K562 (cell line): ENCODE results near the gene SCAF11. TPM values are rescaled to one million over a fixed set of nuclear protein-coding genes. Genes with fewer than 3 reads are reported as not detected.

Experiments used
- BCOR ChIP-seq: fragments of 450-650 bp; IDR thresholded peaks from 2 replicates; pipeline ENCODE4 v1.6.1; 2016
- CCAR2 ChIP-seq: fragments of 200-400 bp; formaldehyde crosslinking; IDR thresholded peaks from 2 replicates; pipeline ENCODE4 v1.6.1; 2017; ENCODE audit warnings: mild to moderate bottlenecking, low read depth, low read length
- MAFF ChIP-seq: IDR thresholded peaks from 2 replicates; pipeline ENCODE4 v1.6.1; 2012; ENCODE audit warnings: low read length, improper control_type of control experiment
- RNF2 ChIP-seq: sonication (generic); IDR thresholded peaks from 2 replicates; pipeline ENCODE4 v1.6.1; 2016
- SMAD3 ChIP-seq: fragments of 450-650 bp; formaldehyde crosslinking; conservative IDR thresholded peaks from 2 replicates; pipeline ENCODE4 v1.4.0; 2020; ENCODE audit warnings: mild to moderate bottlenecking
- SREBF2 ChIP-seq: sonication (generic); formaldehyde crosslinking; IDR thresholded peaks from 2 replicates; pipeline ENCODE4 v1.4.0; 2020; ENCODE audit warnings: mild to moderate bottlenecking, missing genetic modification reagents
- TAF7 ChIP-seq: fragments of 450-650 bp; IDR thresholded peaks from 2 replicates; pipeline ENCODE4 v1.6.1; 2016; ENCODE audit warnings: missing genetic modification characterization, missing compliant biosample characterization
- TCFL5 ChIP-seq: fragments of 250-450 bp; sonication (Bioruptor Pico); conservative IDR thresholded peaks from 2 replicates; pipeline ENCODE4 v1.6.1; 2021; ENCODE audit warnings: mild to moderate bottlenecking, moderate library complexity, matching md5 sums
- ZNF586 ChIP-seq: fragments of 450-650 bp; formaldehyde crosslinking; conservative IDR thresholded peaks from 2 replicates; pipeline ENCODE4 v1.4.0; 2020; ENCODE audit warnings: mild to moderate bottlenecking, moderate library complexity
- ZNF76 ChIP-seq: fragments of 250-450 bp; sonication (Bioruptor Pico); IDR thresholded peaks from 2 replicates; pipeline ENCODE4 v1.4.0; 2020; ENCODE audit warnings: mild to moderate bottlenecking, moderate library complexity, borderline replicate concordance
- ZSCAN32 ChIP-seq: fragments of 450-650 bp; formaldehyde crosslinking; IDR thresholded peaks from 2 replicates; pipeline ENCODE4 v1.4.0; 2020; ENCODE audit warnings: mild to moderate bottlenecking, moderate library complexity
- polyA plus RNA-seq, 8 experiments: library from polyadenylated mRNA; depleted of rRNA in 4 of 8; stranded (reverse) in 5 of 8; unstranded in 3 of 8; fragments of >200 nt; fragmentation: Nextera tagmentation in 2 of 8; fragmentation: Illumina TruSeq in 1 of 8; extraction: Ambion mirVana in 2 of 8; extraction: Trizol in 1 of 8; gene quantifications; 2 replicates each; pipeline versions ENCODE4 v1.2.1 to v1.2.3, GENCODE V29; 2011 to 2014; ENCODE audit warnings: inconsistent platforms in 1 of 8, missing spikeins in 1 of 8
- total RNA-seq, 7 experiments: library from RNA; depleted of rRNA in 6 of 7; stranded (reverse); fragments of >200 nt in 6 of 7; fragmentation: Illumina TruSeq in 2 of 7; extraction: Trizol in 2 of 7; gene quantifications; 2 replicates each; pipeline versions ENCODE4 v1.2.1 to v1.2.3, GENCODE V29; 2011 to 2021; ENCODE audit warnings: low replicate concordance in 1 of 7
- TF ChIP-seq, protein P1 (sequence below): fragments of 150-350 bp; conservative IDR thresholded peaks from 2 replicates; pipeline ENCODE4 v1.6.1; 2014; ENCODE audit warnings: low read length
- TF ChIP-seq, protein P2 (sequence below): sonication (generic); formaldehyde crosslinking; IDR thresholded peaks from 2 replicates; pipeline ENCODE4 v1.8.0; 2022; ENCODE audit warnings: missing genetic modification reagents, mild to moderate bottlenecking, moderate library complexity, borderline replicate concordance
- TF ChIP-seq, protein P3 (sequence below): fragments of 450-650 bp; IDR thresholded peaks from 2 replicates; pipeline ENCODE4 v1.6.1; 2017; ENCODE audit warnings: mild to moderate bottlenecking, moderate library complexity
- TF ChIP-seq, protein P4 (sequence below), 2 experiments: fragments of 450-650 bp; IDR thresholded peaks; 2 replicates each; pipeline ENCODE4 v1.6.1; 2016; ENCODE audit warnings: mild to moderate bottlenecking in 2 of 2, borderline replicate concordance in 1 of 2, low read depth in 1 of 2, moderate library complexity in 1 of 2

Gene SCAF11
- total and polyA plus RNA-seq, 9 of the 15 experiments (the other 6 are each of a cell fraction or from before 2014, with no cell fraction given): 30.4 to 119 (median 80.0) TPM

DNA sequence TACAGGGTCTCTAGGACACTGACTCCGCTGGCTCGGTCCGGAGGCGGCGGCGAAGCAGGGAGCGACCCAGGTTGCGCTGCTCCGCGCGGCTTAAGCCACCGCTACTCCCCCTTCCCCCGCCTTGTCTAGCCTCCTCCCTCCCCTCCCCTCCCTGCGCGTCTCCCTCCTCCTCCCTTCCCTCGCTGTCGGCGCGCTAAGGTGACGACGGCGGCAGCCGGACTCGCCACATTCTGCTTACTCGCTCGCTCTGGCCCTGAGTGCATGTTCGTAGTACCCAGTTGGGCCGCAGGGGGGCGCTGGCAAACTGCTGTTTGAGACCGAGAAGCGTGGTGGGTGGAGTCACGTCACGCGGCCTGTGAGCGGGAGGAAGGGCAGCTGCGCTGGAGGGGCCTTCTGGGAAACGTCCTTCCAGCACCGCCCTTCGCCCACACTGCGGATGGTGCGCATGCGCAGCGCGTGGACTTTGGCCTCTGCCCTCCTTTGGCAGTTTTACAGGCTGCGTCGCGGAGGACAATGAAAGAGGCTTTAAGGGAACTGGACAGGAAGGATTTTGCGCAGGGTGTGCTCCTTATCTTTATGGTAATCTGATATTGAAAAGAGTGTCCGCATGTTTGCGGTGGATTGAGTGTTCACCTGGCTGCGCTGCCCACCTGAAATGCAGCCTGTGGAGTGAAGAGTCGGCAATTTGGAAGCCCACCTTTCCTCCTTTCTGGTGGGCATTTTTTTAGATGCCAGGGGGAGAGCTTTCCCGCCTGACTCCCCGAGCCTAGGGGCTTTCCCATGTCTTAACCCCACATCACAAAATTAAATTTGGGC is at the start of gene SCAF11 (continued):
- TF ChIP-seq, protein P1, sequence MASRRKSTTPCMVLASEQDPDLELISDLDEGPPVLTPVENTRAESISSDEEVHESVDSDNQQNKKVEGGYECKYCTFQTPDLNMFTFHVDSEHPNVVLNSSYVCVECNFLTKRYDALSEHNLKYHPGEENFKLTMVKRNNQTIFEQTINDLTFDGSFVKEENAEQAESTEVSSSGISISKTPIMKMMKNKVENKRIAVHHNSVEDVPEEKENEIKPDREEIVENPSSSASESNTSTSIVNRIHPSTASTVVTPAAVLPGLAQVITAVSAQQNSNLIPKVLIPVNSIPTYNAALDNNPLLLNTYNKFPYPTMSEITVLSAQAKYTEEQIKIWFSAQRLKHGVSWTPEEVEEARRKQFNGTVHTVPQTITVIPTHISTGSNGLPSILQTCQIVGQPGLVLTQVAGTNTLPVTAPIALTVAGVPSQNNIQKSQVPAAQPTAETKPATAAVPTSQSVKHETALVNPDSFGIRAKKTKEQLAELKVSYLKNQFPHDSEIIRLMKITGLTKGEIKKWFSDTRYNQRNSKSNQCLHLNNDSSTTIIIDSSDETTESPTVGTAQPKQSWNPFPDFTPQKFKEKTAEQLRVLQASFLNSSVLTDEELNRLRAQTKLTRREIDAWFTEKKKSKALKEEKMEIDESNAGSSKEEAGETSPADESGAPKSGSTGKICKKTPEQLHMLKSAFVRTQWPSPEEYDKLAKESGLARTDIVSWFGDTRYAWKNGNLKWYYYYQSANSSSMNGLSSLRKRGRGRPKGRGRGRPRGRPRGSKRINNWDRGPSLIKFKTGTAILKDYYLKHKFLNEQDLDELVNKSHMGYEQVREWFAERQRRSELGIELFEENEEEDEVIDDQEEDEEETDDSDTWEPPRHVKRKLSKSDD: no peak
- no peak for TF ChIP-seq ZNF76 (CRISPR knock-in tag)
- no peak for TF ChIP-seq ZSCAN32 (CRISPR knock-in tag)
- TF ChIP-seq CCAR2: no peak
- no peak for TF ChIP-seq ZNF586 (CRISPR knock-in tag)
- TF ChIP-seq RNF2: peak; percentile 93
- TF ChIP-seq, protein P2, sequence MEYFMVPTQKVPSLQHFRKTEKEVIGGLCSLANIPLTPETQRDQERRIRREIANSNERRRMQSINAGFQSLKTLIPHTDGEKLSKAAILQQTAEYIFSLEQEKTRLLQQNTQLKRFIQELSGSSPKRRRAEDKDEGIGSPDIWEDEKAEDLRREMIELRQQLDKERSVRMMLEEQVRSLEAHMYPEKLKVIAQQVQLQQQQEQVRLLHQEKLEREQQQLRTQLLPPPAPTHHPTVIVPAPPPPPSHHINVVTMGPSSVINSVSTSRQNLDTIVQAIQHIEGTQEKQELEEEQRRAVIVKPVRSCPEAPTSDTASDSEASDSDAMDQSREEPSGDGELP (CRISPR knock-in tag): peak; percentile 96
- TF ChIP-seq, protein P3, sequence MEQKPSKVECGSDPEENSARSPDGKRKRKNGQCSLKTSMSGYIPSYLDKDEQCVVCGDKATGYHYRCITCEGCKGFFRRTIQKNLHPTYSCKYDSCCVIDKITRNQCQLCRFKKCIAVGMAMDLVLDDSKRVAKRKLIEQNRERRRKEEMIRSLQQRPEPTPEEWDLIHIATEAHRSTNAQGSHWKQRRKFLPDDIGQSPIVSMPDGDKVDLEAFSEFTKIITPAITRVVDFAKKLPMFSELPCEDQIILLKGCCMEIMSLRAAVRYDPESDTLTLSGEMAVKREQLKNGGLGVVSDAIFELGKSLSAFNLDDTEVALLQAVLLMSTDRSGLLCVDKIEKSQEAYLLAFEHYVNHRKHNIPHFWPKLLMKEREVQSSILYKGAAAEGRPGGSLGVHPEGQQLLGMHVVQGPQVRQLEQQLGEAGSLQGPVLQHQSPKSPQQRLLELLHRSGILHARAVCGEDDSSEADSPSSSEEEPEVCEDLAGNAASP: no peak
- TF ChIP-seq TAF7 (tag): no peak
- TF ChIP-seq TCFL5 (CRISPR knock-in tag): no peak
- no peak for TF ChIP-seq SREBF2 (CRISPR knock-in tag)
- TF ChIP-seq MAFF: no peak
- peak; percentile 38; the same call in 1 of the 2 replicates for TF ChIP-seq BCOR
- no peak for TF ChIP-seq SMAD3
- TF ChIP-seq, protein P4, sequence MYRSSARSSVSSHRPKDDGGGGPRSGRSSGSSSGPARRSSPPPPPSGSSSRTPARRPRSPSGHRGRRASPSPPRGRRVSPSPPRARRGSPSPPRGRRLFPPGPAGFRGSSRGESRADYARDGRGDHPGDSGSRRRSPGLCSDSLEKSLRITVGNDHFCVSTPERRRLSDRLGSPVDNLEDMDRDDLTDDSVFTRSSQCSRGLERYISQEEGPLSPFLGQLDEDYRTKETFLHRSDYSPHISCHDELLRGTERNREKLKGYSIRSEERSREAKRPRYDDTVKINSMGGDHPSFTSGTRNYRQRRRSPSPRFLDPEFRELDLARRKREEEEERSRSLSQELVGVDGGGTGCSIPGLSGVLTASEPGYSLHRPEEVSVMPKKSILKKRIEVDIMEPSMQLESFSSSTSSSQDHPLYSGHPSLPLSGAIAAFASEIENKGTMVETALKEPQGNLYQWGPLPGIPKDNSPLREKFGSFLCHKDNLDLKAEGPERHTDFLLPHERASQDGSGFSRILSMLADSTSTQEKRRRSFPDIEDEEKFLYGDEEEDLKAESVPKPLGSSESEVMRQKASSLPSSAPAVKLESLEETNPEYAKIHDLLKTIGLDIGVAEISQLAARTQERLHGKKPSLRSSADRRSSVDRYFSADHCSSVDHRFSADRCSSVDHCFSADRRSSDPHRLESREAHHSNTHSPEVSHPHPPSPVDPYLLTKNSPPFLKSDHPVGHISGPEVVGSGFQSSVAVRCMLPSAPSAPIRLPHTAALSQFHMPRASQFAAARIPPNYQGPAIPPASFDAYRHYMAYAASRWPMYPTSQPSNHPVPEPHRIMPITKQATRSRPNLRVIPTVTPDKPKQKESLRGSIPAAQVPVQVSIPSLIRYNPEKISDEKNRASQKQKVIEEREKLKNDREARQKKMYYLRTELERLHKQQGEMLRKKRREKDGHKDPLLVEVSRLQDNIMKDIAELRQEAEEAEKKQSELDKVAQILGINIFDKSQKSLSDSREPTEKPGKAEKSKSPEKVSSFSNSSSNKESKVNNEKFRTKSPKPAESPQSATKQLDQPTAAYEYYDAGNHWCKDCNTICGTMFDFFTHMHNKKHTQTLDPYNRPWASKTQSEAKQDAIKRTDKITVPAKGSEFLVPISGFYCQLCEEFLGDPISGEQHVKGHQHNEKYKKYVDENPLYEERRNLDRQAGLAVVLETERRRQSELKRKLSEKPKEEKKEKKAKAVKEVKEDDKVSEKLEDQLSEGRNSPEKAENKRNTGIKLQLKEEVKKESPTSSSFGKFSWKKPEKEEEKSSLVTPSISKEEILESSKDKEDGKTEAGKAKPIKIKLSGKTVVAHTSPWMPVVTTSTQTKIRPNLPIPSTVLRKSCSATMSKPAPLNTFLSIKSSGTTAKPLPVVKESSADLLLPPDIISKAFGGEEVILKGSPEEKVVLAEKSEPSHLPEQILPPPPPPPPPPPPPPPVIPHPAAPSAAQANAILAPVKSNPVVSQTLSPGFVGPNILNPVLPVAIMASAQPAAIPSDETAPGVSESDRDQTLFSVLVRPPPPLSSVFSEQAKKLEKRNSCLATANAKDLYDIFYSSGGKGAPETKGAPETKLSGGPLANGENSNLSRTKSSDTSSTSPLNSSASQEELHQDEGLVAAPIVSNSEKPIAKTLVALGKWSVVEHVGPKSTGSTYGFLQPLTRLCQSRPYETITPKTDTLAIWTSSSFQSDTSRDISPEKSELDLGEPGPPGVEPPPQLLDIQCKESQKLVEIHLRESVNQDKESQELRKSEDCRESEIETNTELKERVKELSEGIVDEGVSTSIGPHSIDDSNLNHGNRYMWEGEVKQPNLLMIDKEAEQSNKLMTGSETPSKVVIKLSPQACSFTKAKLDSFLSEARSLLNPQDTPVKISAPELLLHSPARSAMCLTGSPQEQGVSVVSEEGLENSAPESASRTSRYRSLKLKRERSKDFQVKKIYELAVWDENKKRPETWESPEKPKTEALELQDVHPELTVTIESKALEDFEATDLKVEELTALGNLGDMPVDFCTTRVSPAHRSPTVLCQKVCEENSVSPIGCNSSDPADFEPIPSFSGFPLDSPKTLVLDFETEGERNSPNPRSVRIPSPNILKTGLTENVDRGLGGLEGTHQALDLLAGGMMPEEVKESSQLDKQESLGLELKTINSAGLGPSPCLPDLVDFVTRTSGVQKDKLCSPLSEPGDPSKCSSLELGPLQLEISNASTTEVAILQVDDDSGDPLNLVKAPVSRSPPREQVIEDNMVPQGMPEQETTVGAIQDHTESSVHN (IDR thresholded peaks at IDR 0.05; ENCODE audit: borderline replicate concordance in 1 of 2, low read depth in 1 of 2): no peak
